H7 (cell line): ENCODE results near the gene CCR4. TPM values are rescaled to one million over a fixed set of nuclear protein-coding genes. Genes with fewer than 3 reads are reported as not detected.
A peak's percentile ranks its signal among the peaks of the same experiment; 100 is the strongest.
"Not testable (repeated sequence)": the region's sequence is repeated elsewhere in the genome, so short reads cannot be mapped to it uniquely, and the experiment has no call there.

Source experiments
- DNase-seq: peaks from one replicate; pipeline ENCODE4 v3.0.0; 2012
- H3K27me3 ChIP-seq: 2 replicates; pipeline ENCODE4 v1.6.0; 2011; ENCODE audit warnings: mild to moderate bottlenecking, low read length; ENCODE audit not compliant: control insufficient read depth, insufficient read depth
- H3K36me3 ChIP-seq: replicated peaks from 2 replicates; pipeline ENCODE4 v1.5.1; 2011; ENCODE audit warnings: low read length; ENCODE audit not compliant: control insufficient read depth, insufficient read depth
- H3K4me3 ChIP-seq: 2 replicates; pipeline ENCODE4 v1.5.1; 2011; ENCODE audit warnings: low read depth, mild to moderate bottlenecking, control low read depth, low read length, moderate library complexity; ENCODE audit not compliant: insufficient read depth
- total RNA-seq: library from RNA; depleted of rRNA; stranded (reverse); fragments of >200 nt; shearing (Covaris generic); gene quantifications from 2 replicates; pipeline ENCODE4 v1.2.3, GENCODE V29; 2014

The CCR4 gene
- total RNA-seq, 1 experiment from 2014 or later = not detected

GRCh38 chr3:32984918-32985317, 33.5 kb downstream of the CCR4 start:
- H3K4me3 ChIP-seq, H3K36me3 ChIP-seq, DNase-seq, H3K27me3 ChIP-seq: not testable (repeated sequence)

DNA sequence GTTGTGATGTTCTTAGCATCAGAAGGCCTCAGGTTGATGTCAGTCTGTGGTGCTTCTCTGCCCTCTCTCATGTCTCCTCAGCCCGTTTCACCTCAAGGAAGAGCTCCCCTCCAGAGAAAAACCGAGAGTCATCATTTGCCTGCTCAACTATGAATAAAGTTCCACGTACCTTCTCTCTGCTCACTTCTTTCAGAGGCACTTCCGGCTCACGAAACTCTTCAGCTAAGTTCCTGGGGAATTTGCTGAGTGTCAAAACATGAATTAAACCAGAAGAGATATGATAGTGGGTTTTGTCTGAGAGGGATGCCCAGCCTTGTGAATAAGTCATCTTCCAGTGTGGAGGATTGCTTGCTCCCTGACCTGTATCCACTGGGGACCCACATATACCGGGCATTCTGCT, 37.7 kb downstream of the CCR4 start:
- no peak for DNase-seq
- H3K4me3 ChIP-seq = no peak overlapping the region
- H3K36me3 ChIP-seq = no peaks in the 10 kb centered on the region
- H3K27me3 ChIP-seq = no peaks in the 10 kb centered on the region

DNA sequence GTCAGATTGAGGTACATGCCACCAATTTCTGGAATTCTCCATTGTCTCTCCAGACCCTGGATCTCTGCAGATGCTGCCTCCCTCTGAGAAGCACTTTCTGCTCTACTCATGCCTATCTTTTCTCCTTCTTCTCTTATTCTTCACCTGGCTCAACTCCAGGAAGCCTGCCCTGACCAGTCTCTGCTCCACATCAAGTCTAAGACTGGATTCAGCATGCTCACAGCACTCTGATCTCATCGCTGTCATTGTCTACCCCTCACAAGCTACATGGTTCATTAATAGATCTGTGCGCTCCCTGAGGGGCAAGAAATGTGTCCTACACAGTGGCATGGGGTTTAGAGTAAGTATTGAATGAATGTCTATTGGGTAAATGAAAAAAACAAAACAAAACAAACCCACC, 38.7 kb downstream of the CCR4 start:
- H3K27me3 ChIP-seq = no peaks in the 10 kb centered on the region
- no peak for DNase-seq
- no peaks in the 10 kb centered on the region for H3K36me3 ChIP-seq
- H3K4me3 ChIP-seq = no peak overlapping the region

DNA sequence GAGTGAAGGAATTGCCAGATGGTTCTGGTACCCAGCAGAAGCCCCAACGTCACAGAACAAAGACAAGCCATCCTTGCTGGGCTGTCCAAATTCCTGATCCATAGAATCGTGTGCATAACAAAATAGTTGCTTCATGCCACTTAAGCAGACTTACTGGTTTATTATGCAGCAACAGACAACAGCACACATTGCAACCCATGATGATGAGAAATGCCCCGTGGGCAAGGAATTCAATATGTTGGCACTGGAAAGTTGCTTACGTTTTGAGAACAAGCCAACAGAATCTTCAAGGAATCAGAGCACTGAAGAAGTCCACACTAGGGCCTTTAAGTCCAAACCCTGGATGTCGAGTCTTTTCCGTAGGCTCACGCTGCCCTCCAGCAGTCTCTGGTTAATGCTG, 40.3 kb downstream of the CCR4 start:
- Histone ChIP-seq H3K36me3 (no peaks in the 10 kb centered on the region), H3K27me3 (no peaks in the 10 kb centered on the region), H3K4me3 (no peak overlapping the region)
- no peak for DNase-seq

- no peak for DNase-seq
- no peak overlapping the region for H3K4me3 ChIP-seq
- no peaks in the 10 kb centered on the region for H3K27me3 ChIP-seq
- no peaks in the 10 kb centered on the region for H3K36me3 ChIP-seq
These were observed 40.9 kb downstream of the CCR4 start for GRCh38 chr3:32992310-32992686.

DNA sequence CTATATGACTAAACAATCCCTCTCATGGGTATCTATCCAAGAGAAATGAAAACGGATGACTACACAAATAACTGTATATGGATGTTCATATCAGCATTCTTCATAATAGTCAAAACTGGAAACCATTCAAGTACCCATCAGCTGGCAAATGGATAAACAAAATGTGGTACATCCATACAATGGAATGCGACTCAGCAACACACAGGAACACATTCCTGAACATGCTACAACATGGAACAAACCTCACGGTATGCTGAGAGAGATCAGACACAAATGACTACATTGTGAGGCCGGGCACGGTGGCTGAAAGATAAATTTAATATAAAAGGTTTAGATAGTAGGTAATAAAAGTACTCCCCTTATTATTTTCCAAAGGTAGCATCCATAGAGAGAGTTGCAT, 42.6 kb downstream of the CCR4 start:
- DNase-seq = no peak
- no peak overlapping the region for H3K4me3 ChIP-seq
- H3K36me3 ChIP-seq = no peaks in the 10 kb centered on the region
- H3K27me3 ChIP-seq = no peaks in the 10 kb centered on the region

GRCh38 chr3:32995098-32995497, 43.7 kb downstream of the CCR4 start:
- DNase-seq = no peak
- no peaks in the 10 kb centered on the region for H3K27me3 ChIP-seq
- no peaks in the 10 kb centered on the region for H3K36me3 ChIP-seq
- no peak overlapping the region for H3K4me3 ChIP-seq

DNA sequence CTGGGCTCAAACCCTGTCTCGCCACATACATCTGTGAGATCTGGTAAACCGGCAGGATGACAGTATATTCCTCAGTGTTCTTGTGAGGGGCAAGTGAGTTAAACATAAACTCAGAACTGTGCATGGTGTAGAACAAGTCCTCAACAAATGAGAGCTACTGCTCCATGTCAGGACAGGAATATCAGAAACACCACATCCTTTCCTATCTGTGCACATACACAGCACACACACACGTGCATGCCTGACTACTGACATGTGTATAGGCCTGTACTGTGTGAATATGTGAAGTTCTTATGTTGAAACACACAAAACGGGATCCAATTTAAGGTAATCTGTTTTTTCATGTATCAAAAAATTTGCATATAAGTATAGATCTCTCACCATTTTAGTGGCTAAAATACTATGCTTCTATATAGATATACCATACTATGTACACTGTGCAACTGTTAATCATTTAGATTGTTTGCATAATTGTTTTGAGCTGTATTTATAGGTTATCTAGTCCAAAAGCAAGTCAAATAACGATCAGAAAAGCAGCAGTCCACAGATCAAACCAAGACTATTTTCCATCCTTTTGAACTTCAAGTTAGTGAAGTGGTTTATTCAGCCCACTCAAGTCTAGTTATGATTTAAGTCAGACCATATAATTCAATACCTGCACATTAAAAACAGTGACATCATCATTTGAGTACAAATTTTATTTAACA, 44.8 kb downstream of the CCR4 start:
- no peaks in the 10 kb centered on the region for H3K27me3 ChIP-seq
- no peaks in the 10 kb centered on the region for H3K36me3 ChIP-seq
- H3K4me3 ChIP-seq = no peak overlapping the region
- no peak for DNase-seq

GRCh38 chr3:32996755-32997091, 45.3 kb downstream of the CCR4 start:
- no peaks in the 10 kb centered on the region for H3K27me3 ChIP-seq
- DNase-seq = no peak
- H3K36me3 ChIP-seq = no peaks in the 10 kb centered on the region
- no peak overlapping the region for H3K4me3 ChIP-seq

- DNase-seq = no peak
- Histone ChIP-seq H3K4me3 (no peak overlapping the region), H3K27me3 (no peaks in the 10 kb centered on the region), H3K36me3 (no peaks in the 10 kb centered on the region)
These were observed 47.4 kb downstream of the CCR4 start for GRCh38 chr3:32998631-32999451.

DNA sequence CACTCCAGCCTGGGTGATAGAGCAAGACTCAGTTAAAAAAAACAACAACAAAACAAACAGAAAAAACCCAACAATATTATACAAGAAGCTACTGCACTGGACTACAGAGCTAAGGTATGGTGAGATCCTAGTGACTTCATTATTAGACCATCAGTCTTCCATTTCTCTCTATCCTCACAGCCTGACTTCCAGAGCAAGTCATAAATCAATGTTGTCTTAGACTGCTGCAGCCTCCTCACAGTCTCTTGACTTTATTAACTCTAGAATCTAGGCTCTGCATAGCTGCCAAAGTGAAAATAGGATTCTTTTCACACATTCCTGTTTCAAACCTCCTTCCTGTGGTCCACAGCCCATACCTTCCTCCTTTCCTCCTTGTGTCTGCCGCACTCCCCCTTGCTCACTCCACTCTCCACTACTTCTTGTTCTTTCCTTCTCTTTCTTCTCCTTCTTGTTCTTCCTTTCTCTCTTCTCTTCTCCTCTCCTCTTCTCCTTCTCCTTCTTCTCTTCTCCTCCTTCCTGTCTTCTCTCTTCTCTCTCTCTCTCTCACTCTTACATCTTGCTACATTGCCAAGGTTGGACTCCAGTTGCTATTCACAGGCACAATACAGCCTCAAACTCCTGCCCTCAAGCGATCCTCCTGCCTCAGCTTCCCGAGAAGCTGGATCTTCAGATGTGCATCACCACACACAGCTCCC, 49.4 kb downstream of the CCR4 start:
- Histone ChIP-seq H3K36me3 (no peaks in the 10 kb centered on the region), H3K27me3 (no peaks in the 10 kb centered on the region), H3K4me3 (no peak overlapping the region)
- no peak for DNase-seq

- DNase-seq = no peak
- Histone ChIP-seq H3K27me3 (no peaks in the 10 kb centered on the region), H3K36me3 (no peaks in the 10 kb centered on the region), H3K4me3 (no peak overlapping the region)
These were observed 50.4 kb downstream of the CCR4 start for GRCh38 chr3:33001889-33002288.

- H3K36me3 ChIP-seq = no peaks in the 10 kb centered on the region
- no peaks in the 10 kb centered on the region for H3K27me3 ChIP-seq
- H3K4me3 ChIP-seq = no peak overlapping the region
- DNase-seq = no peak
These were observed 51.9 kb downstream of the CCR4 start for GRCh38 chr3:33003308-33003707.

DNA sequence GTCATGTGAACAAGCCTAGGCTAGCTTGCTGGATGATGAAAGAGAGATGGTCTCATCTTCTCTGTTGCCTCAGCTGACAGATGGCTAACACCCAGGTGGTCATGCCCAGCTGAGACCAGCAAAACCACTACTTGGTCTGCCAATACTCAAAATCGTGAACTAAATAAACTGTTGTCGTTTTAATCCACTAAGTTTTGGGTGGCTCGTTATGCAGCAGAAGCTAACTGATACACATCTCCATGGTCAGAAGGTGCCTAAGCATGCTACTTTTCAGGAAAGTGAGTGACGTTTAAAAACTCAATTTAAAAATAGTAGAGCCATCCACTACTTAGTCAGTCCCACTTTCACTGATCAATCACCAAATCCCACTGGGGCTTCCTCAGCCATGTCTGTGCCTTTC, 52.8 kb downstream of the CCR4 start:
- no peak for DNase-seq
- H3K36me3 ChIP-seq = no peaks in the 10 kb centered on the region
- no peaks in the 10 kb centered on the region for H3K27me3 ChIP-seq
- no peak overlapping the region for H3K4me3 ChIP-seq

GRCh38 chr3:33004961-33005360, 53.5 kb downstream of the CCR4 start:
- no peak overlapping the region for H3K4me3 ChIP-seq
- DNase-seq = peak; percentile 39
- H3K36me3 ChIP-seq = no peaks in the 10 kb centered on the region
- no peaks in the 10 kb centered on the region for H3K27me3 ChIP-seq
